Neuronal stem cell (in vitro differentiated cells): ENCODE measurements around the gene OTUD5.

ENCODE experiments used
- DNase-seq: peaks from one replicate; pipeline ENCODE4 v3.0.0-alpha.2; 2013; ENCODE audit warnings: low spot score
- H2AFZ ChIP-seq: one replicate; pipeline ENCODE4 v1.6.1; 2013; ENCODE audit warnings: mild to moderate bottlenecking, low read length, inconsistent platforms
- H2AK5ac ChIP-seq: 2 replicates; pipeline ENCODE4 v1.6.1; 2013; ENCODE audit warnings: low read depth, mild to moderate bottlenecking, inconsistent platforms, low read length, moderate library complexity, mixed read lengths
- H2BK120ac ChIP-seq: 2 replicates; pipeline ENCODE4 v1.6.1; 2013; ENCODE audit warnings: low read depth, mild to moderate bottlenecking, inconsistent platforms, low read length, moderate library complexity, mixed read lengths
- H2BK12ac ChIP-seq: one replicate; pipeline ENCODE4 v1.6.1; 2013; ENCODE audit warnings: low read length, inconsistent platforms
- H2BK15ac ChIP-seq: 2 replicates; pipeline ENCODE4 v1.6.1; 2013; ENCODE audit warnings: mild to moderate bottlenecking, low read length, inconsistent platforms, mixed read lengths
- H2BK5ac ChIP-seq: one replicate; pipeline ENCODE4 v1.6.1; 2013; ENCODE audit warnings: inconsistent platforms, mild to moderate bottlenecking, low read length, moderate library complexity
- H3K14ac ChIP-seq: one replicate; pipeline ENCODE4 v1.6.1; 2013; ENCODE audit warnings: low read length, inconsistent platforms
- H3K18ac ChIP-seq: 2 replicates; pipeline ENCODE4 v1.6.1; 2013; ENCODE audit warnings: low read length, inconsistent platforms
- H3K23ac ChIP-seq: 2 replicates; pipeline ENCODE4 v1.6.1; 2013; ENCODE audit warnings: low read depth, mild to moderate bottlenecking, mixed read lengths, low read length, inconsistent platforms; ENCODE audit not compliant: poor library complexity
- H3K27ac ChIP-seq: replicated peaks from 3 replicates; pipeline ENCODE4 v1.5.1; 2013; ENCODE audit warnings: low read length, inconsistent platforms
- H3K27me3 ChIP-seq, 3 experiments: 2 replicates each; pipeline ENCODE4 v1.6.1; 2013; ENCODE audit warnings: low read length in 3 of 3, mild to moderate bottlenecking in 2 of 3, inconsistent platforms in 1 of 3, low read depth in 1 of 3, mixed read lengths in 1 of 3, moderate library complexity in 1 of 3; ENCODE audit not compliant: control insufficient read depth in 3 of 3, insufficient read depth in 3 of 3
- H3K36me3 ChIP-seq, 2 donors: replicated peaks in 1 of 2; 2 replicates each; pipeline ENCODE4 v1.6.1; 2013; ENCODE audit warnings: low read length in 2 of 2; ENCODE audit not compliant: control insufficient read depth in 2 of 2, insufficient read depth in 2 of 2
- H3K4ac ChIP-seq: 2 replicates; pipeline ENCODE4 v1.6.1; 2013; ENCODE audit warnings: inconsistent platforms, mild to moderate bottlenecking, low read length, moderate library complexity
- H3K4me1 ChIP-seq, 2 donors: 1 replicate in 1 of 2; 2 replicates in 1 of 2; pipeline ENCODE4 v1.6.1; 2013; ENCODE audit warnings: low read length in 2 of 2, low read depth in 1 of 2; ENCODE audit not compliant: control insufficient read depth in 2 of 2, insufficient read depth in 1 of 2
- H3K4me2 ChIP-seq: one replicate; pipeline ENCODE4 v1.6.1; 2013; ENCODE audit warnings: mild to moderate bottlenecking, low read length, inconsistent platforms; ENCODE audit not compliant: insufficient read depth, poor library complexity, severe bottlenecking
- H3K4me3 ChIP-seq, 2 donors: 2 replicates each; pipeline ENCODE4 v1.5.1; 2013; ENCODE audit warnings: low read length in 2 of 2, mild to moderate bottlenecking in 2 of 2, inconsistent platforms in 1 of 2, moderate library complexity in 1 of 2
- H3K79me1 ChIP-seq: one replicate; pipeline ENCODE4 v1.6.1; 2013; ENCODE audit warnings: low read depth, mild to moderate bottlenecking, inconsistent platforms, low read length, moderate library complexity
- H3K9ac ChIP-seq: one replicate; pipeline ENCODE4 v1.6.1; 2013; ENCODE audit warnings: mild to moderate bottlenecking, low read depth, low read length, inconsistent platforms; ENCODE audit not compliant: poor library complexity
- H3K9me3 ChIP-seq, 2 donors: replicated peaks in 1 of 2; 2 replicates each; pipeline versions ENCODE3 to v1.6.1; 2013; ENCODE audit warnings: low read length in 2 of 2, mild to moderate bottlenecking in 2 of 2, inconsistent platforms in 1 of 2, low read depth in 1 of 2, mixed read lengths in 1 of 2, moderate library complexity in 1 of 2; ENCODE audit not compliant: control insufficient read depth in 2 of 2, insufficient read depth in 1 of 2
- H4K8ac ChIP-seq: one replicate; pipeline ENCODE4 v1.6.1; 2013; ENCODE audit warnings: low read depth, mild to moderate bottlenecking, inconsistent platforms, low read length, moderate library complexity
- H4K91ac ChIP-seq: one replicate; pipeline ENCODE4 v1.6.1; 2013; ENCODE audit warnings: low read length, low read depth, mild to moderate bottlenecking, inconsistent platforms; ENCODE audit not compliant: poor library complexity
- WGBS, 2 donors: extraction: QIAGEN DNeasy Blood & Tissue Kit; methylation state at CpG; one replicate each; pipeline ENCODE4 v1.1.7; 2013; ENCODE audit warnings: missing lambda C conversion rate in 2 of 2, mixed read lengths in 1 of 2; ENCODE audit not compliant: insufficient read length in 2 of 2, insufficient replicate concordance in 1 of 2; ENCODE audit errors: extremely low coverage in 2 of 2; 5-methylcytosine and 5-hydroxymethylcytosine counted together

OTUD5 gene

DNA sequence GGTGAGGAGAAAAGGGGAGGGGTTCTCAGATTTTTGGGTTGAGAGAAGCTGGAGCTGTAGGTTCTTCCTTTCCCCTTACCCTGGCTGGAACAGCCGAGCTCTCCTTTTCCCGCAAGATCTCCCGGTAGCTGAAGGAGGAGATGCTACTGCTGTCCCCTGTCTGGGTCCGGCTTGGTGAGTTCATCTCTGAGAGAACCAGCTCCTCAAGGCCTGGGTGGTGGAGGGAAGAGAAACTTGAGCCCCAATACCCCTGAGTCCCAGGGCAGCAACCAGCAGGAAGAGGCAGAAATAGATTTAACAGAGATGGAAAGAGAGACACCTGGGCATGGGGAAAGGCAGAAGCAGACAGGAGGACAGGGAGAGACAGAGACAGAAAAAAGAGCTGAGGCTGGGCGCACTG, 20.8 kb upstream of the OTUD5 start:
- no peak overlapping the region for H2AFZ ChIP-seq
- H3K27me3 ChIP-seq: peaks cover 0 to 4% (median 0%) of the 10 kb centered on the region in 3 experiments
- DNase-seq: no peak
- H2BK15ac ChIP-seq: no peak overlapping the region
- H3K9me3 ChIP-seq: no peaks in the 10 kb centered on the region
- no peak overlapping the region for H2BK120ac ChIP-seq
- H3K4me1 ChIP-seq: no peaks in the 10 kb centered on the region
- no peak overlapping the region for H2BK5ac ChIP-seq
- no peak overlapping the region for H3K4me2 ChIP-seq
- H4K8ac ChIP-seq: no peak overlapping the region
- H2BK12ac ChIP-seq: no peak overlapping the region
- H3K23ac ChIP-seq: no peak overlapping the region
- no peak overlapping the region for H3K4me3 ChIP-seq
- WGBS, 2 donors: no CpG with 5 or more reads among the region's 5 CpGs
- no peak overlapping the region for H3K9ac ChIP-seq
- H3K4ac ChIP-seq: no peak overlapping the region
- no peak overlapping the region for H3K14ac ChIP-seq
- H3K27ac ChIP-seq: no peak overlapping the region
- H2AK5ac ChIP-seq: no peak overlapping the region
- H4K91ac ChIP-seq: no peak overlapping the region
- peaks cover 25 to 71% of the 10 kb centered on the region in 2 donors for H3K36me3 ChIP-seq
- H3K79me1 ChIP-seq: no peaks in the 10 kb centered on the region
- no peak overlapping the region for H3K18ac ChIP-seq

DNA sequence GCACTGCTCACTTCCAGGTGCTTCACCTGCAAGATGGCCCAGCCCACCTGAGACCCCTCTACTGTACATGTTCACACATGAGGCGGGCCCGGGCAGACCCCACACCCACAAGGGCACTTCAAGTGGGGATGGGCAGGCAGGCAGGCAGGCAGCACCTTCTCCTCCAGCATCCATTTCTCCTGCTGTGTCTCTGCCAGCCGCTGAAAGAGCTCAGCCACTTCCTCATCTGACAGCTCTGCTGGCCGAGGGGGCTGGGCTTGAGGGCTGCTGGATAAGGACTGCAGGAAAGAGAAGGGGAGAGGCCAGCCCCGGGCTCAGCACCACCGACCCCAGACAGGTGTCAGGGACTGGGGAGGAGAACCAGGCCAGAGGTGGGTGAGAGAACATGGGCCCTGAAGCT, 18.7 kb upstream of the OTUD5 start:
- Histone ChIP-seq H4K91ac (no peak overlapping the region), H3K27ac (no peak overlapping the region), H3K4ac (no peak overlapping the region), H3K9ac (no peak overlapping the region), H3K14ac (no peak overlapping the region), H4K8ac (no peak overlapping the region), H3K9me3 (no peaks in the 10 kb centered on the region), H3K79me1 (no peaks in the 10 kb centered on the region), H3K27me3 (peaks cover 0 to 3% (median 0%) of the 10 kb centered on the region in 3 experiments), H3K36me3 (peaks cover 13 to 50% of the 10 kb centered on the region in 2 donors), H3K18ac (no peak overlapping the region), H2AFZ (no peak overlapping the region), H3K23ac (no peak overlapping the region), H3K4me1 (peaks cover 0 to 5% of the 10 kb centered on the region in 2 donors), H3K4me3 (no peak overlapping the region), H2AK5ac (no peak overlapping the region), H2BK12ac (no peak overlapping the region), H2BK15ac (no peak overlapping the region), H2BK5ac (no peak overlapping the region), H2BK120ac (no peak overlapping the region), H3K4me2 (no peak overlapping the region)
- WGBS, 2 donors: no CpG with 5 or more reads among the region's 6 CpGs
- no peak for DNase-seq

DNA sequence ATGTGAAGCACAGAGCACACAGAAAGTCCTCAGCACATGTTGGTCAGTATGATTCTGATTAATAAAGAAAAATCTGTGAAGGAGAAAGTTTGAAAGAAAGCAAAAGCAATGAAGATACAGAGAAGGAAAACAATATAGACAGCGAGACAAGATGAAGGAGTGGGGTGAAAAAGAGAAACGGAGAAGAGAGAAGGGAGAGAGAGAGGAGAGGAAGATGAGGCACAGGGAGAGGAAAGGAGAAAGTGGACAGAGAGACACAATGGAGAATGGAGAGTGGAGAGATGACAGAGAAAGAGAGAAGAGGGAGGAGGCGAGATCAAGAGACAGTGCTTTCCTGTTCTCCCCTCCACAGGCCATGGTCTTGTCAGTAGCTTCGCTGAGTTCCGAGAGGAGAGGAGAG, 18.1 kb upstream of the OTUD5 start:
- no peaks in the 10 kb centered on the region for H3K27me3 ChIP-seq
- H3K4me1 ChIP-seq: peaks cover 0 to 5% of the 10 kb centered on the region in 2 donors
- H3K79me1 ChIP-seq: no peaks in the 10 kb centered on the region
- no peak for DNase-seq
- H2AK5ac ChIP-seq: no peak overlapping the region
- no peak overlapping the region for H2AFZ ChIP-seq
- no peak overlapping the region for H2BK15ac ChIP-seq
- H3K4me2 ChIP-seq: no peak overlapping the region
- H3K27ac ChIP-seq: no peak overlapping the region
- H3K18ac ChIP-seq: no peak overlapping the region
- no peak overlapping the region for H2BK12ac ChIP-seq
- H4K91ac ChIP-seq: no peak overlapping the region
- no peak overlapping the region for H3K14ac ChIP-seq
- H3K23ac ChIP-seq: no peak overlapping the region
- no peaks in the 10 kb centered on the region for H3K9me3 ChIP-seq
- H3K4ac ChIP-seq: no peak overlapping the region
- H3K4me3 ChIP-seq: no peak overlapping the region
- no peak overlapping the region for H4K8ac ChIP-seq
- H3K36me3 ChIP-seq: peaks cover 11 to 47% of the 10 kb centered on the region in 2 donors
- H3K9ac ChIP-seq: no peak overlapping the region
- 100% methylated on average over 2 of the region's 5 CpGs; no CpG with 5 or more reads in 1 of the 2 donors for WGBS, 2 donors
- H2BK120ac ChIP-seq: no peak overlapping the region
- H2BK5ac ChIP-seq: no peak overlapping the region

DNA sequence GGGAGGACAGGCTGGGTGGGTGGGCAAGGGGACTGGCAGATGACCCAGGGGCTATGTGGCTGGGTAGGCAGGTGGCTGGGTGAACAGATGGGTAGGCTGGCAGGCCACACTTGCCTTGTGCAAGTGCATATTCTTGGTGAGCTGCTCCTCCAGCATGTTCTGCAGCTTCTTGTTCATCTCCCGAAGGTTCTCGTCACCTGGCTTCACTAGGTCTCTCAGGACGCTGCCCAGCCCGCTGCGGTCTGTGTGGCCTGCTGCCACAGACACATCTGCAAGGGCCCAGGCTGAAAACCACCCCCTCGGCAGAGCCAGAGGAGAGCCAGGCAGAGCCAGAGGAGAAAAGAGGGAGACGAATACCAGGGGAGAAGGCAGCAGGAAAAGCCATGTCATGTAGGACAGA, 17.6 kb upstream of the OTUD5 start:
- H3K4me2 ChIP-seq: no peak overlapping the region
- H3K27me3 ChIP-seq: no peaks in the 10 kb centered on the region
- no peak overlapping the region for H3K14ac ChIP-seq
- no peak overlapping the region for H3K27ac ChIP-seq
- H2AFZ ChIP-seq: no peak overlapping the region
- H3K4me3 ChIP-seq: no peak overlapping the region
- H3K9ac ChIP-seq: no peak overlapping the region
- H4K8ac ChIP-seq: no peak overlapping the region
- H2BK12ac ChIP-seq: no peak overlapping the region
- no peak overlapping the region for H4K91ac ChIP-seq
- WGBS, 2 donors: no CpG with 5 or more reads among the region's 7 CpGs
- no peak overlapping the region for H3K18ac ChIP-seq
- no peaks in the 10 kb centered on the region for H3K79me1 ChIP-seq
- H3K36me3 ChIP-seq: peaks cover 11 to 44% of the 10 kb centered on the region in 2 donors
- DNase-seq: no peak
- H3K4ac ChIP-seq: no peak overlapping the region
- no peak overlapping the region for H2BK5ac ChIP-seq
- H3K9me3 ChIP-seq: no peaks in the 10 kb centered on the region
- H2AK5ac ChIP-seq: no peak overlapping the region
- H2BK120ac ChIP-seq: no peak overlapping the region
- H3K4me1 ChIP-seq: peaks cover 0 to 5% of the 10 kb centered on the region in 2 donors
- no peak overlapping the region for H2BK15ac ChIP-seq
- no peak overlapping the region for H3K23ac ChIP-seq
